ENCODE measurements around the gene GALNT10.

DNA sequence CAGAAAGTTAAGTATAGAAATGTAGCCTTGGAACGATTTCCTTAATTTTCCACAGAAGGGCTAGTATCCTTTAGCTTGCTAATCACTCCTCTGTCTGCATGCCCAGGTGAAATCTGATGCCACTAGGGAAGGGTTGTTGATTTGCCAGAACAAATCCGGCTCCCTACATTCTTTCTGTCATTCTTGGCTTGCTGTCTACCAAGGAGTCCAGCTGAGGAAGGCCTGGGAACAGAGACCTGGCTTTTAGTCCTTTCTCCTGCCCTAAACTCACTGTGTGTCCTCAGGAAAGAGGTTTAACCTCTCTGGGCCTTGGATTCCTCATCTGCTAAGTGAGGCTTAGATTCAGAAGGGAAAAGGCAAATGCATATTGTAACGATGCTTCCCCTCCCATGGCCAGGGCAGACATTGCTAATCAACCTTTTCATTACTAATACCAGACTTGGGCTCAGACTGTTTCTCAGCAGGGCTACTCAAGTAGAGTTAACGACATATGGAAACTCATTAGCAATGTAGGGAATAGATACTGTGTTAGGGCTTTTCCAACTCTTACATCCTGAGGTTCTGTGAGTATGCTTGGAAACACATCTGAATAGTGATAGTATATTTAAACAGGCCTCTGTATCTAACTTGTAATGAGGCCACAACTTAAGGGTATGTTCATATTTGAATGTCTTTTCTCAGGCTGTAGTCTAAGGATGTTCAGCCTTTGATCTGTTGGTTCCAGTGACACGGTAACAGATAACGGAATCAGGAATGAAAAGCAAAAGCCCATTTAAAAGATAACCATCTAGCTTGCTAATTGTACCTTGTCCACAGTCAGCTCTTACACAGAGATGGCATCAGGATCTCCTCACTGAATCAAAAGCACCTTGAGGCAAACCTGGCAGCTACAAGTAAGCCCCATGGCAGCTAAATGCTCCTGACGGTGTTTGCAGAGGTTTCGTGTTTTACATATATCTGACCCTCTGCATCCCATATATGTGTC, 4.1 kb downstream of the GALNT10 start:
- TF ChIP-seq POLR2AphosphoS5 (IDR thresholded peaks at IDR 0.05; ENCODE audit: borderline replicate concordance, low read depth, low read length) (no peak), EZH2 (IDR thresholded peaks at IDR 0.05) (no peak)

All from SK-N-MC (cell line).